PC-9 (cell line): Measurements from ENCODE around the gene STARD10. TPM values are rescaled to one million over a fixed set of nuclear protein-coding genes. Genes with fewer than 3 reads are reported as not detected.
A peak's percentile ranks its signal among the peaks of the same experiment; 100 is the strongest.

ENCODE experiments used
- BruUV-seq: library from RNA; stranded (reverse); fragments of 400-500 nt; replicated peaks from 2 replicates; lab custom pipeline; 2021; lab: Mats Ljungman, UMichigan
- CTCF ChIA-PET: fragments of 300-600 bp; sonication (Branson Sonifier 250); formaldehyde crosslinking; loops from one replicate; lab custom pipeline; 2022; ENCODE audit warnings: antibody characterized with exemption; lab: Charles Lee
- POLR2A ChIA-PET: fragments of 300-600 bp; sonication (Branson Sonifier 250); formaldehyde crosslinking; loops from one replicate; lab custom pipeline; 2022; ENCODE audit warnings: antibody characterized with exemption; ENCODE audit not compliant: unreplicated experiment; lab: Charles Lee
- DNase-seq, 2 experiments: peaks; one replicate each; pipeline versions ENCODE4 v3.0.0 to v3.0.0-alpha.2; 2015 to 2022; ENCODE audit warnings: mixed read lengths in 1 of 2
- H2AFZ ChIP-seq: fragments of 200-600 bp; sonication (generic); 2 replicates; pipeline ENCODE4 v1.8.1; 2017; ENCODE audit warnings: antibody characterized with exemption
- H3F3A ChIP-seq: fragments of 200-600 bp; sonication (generic); 2 replicates; pipeline ENCODE4 v1.8.1; 2017; ENCODE audit warnings: antibody characterized with exemption, mild to moderate bottlenecking, low read depth; ENCODE audit not compliant: insufficient read depth
- H3K27ac ChIP-seq: fragments of 200-600 bp; sonication (generic); 2 replicates; pipeline ENCODE4 v1.6.1; 2016; ENCODE audit warnings: mixed run types
- H3K27me3 ChIP-seq: fragments of 200-600 bp; sonication (generic); 2 replicates; pipeline ENCODE4 v1.6.1; 2016; ENCODE audit warnings: low read depth, mixed run types; ENCODE audit not compliant: insufficient read depth
- H3K36me3 ChIP-seq: fragments of 200-600 bp; sonication (generic); 2 replicates; pipeline ENCODE4 v1.6.1; 2016; ENCODE audit warnings: low read depth, mixed run types
- H3K4me1 ChIP-seq: fragments of 200-600 bp; sonication (generic); replicated peaks from 2 replicates; pipeline ENCODE4 v1.6.1; 2016; ENCODE audit warnings: mixed run types; ENCODE audit not compliant: insufficient read depth
- H3K4me2 ChIP-seq: fragments of 200-600 bp; sonication (generic); 2 replicates; pipeline ENCODE4 v1.6.1; 2017; ENCODE audit warnings: mixed run types
- H3K4me3 ChIP-seq: fragments of 200-600 bp; sonication (generic); 2 replicates; pipeline ENCODE4 v1.6.1; 2016; ENCODE audit warnings: mixed run types
- H3K79me2 ChIP-seq: fragments of 200-600 bp; sonication (generic); 2 replicates; pipeline ENCODE4 v1.6.1; 2017; ENCODE audit warnings: low read depth, mixed run types
- H3K9me2 ChIP-seq: fragments of 200-600 bp; sonication (generic); 2 replicates; pipeline ENCODE4 v1.8.1; 2017; ENCODE audit warnings: mild to moderate bottlenecking; ENCODE audit not compliant: insufficient read depth
- H3K9me3 ChIP-seq: fragments of 200-600 bp; sonication (generic); 2 replicates; pipeline ENCODE4 v1.8.1; 2016; ENCODE audit warnings: low read depth; ENCODE audit not compliant: insufficient read depth
- H4K20me1 ChIP-seq: fragments of 200-600 bp; sonication (generic); 2 replicates; pipeline ENCODE4 v1.8.1; 2017; ENCODE audit not compliant: insufficient read depth
- CTCF ChIP-seq: fragments of 200-600 bp; sonication (generic); conservative IDR thresholded peaks from 2 replicates; pipeline ENCODE4 v1.6.1; 2017; ENCODE audit warnings: mixed run types, antibody characterized with exemption, mild to moderate bottlenecking, moderate library complexity
- EZH2 ChIP-seq: fragments of 200-600 bp; sonication (generic); IDR thresholded peaks from 2 replicates; pipeline ENCODE4 v1.8.0; 2017; ENCODE audit warnings: antibody characterized with exemption, low read depth
- intact Hi-C: fragments of 100-400 bp; cut with micrococcal nuclease; formaldehyde crosslinking; loops from one replicate; pipeline ENCODE4 v1.10.0; 2022; ENCODE audit not compliant: unreplicated experiment
- total RNA-seq: library from RNA; stranded (reverse); gene quantifications from 2 replicates; pipeline ENCODE4 v1.2.3, GENCODE V29; 2021

Gene STARD10
- total RNA-seq, 1 experiment from 2014 or later: 145 TPM

- no peak for DNase-seq
- Histone ChIP-seq H3K27me3 (no peaks in the 10 kb centered on the region), H3K36me3 (no peaks in the 10 kb centered on the region), H3K27ac (no peak overlapping the region), H3K4me2 (peak overlapping the region; percentile 84), H2AFZ (peak overlapping the region; percentile 85), H3K4me1 (peaks cover 13% of the 10 kb centered on the region), H3K79me2 (no peaks in the 10 kb centered on the region), H3K4me3 (peak overlapping the region; percentile 57), H3K9me2 (no peaks in the 10 kb centered on the region), H4K20me1 (no peaks in the 10 kb centered on the region), H3K9me3 (no peaks in the 10 kb centered on the region), H3F3A (no peaks in the 10 kb centered on the region; the same call in none of the 2 replicates)
- ChIA-PET POLR2A (interaction anchor here (0.7 kb wide), 1 partner anchor 28 kb away, joined by 3 read pairs; the partner anchor contains the start of gene STARD10), CTCF (interaction anchor here (0.6 to 1.4 kb wide), 2 partner anchors 99 to 129 kb away, joined by 3 to 4 read pairs; no protein-coding TSS in a partner anchor)
- TF ChIP-seq EZH2: no peak
- no peak for TF ChIP-seq CTCF
- BruUV-seq: TSS peak; percentile 60
- intact Hi-C loops: no loop called here
Measured at GRCh38 chr11:72821221-72821919, 27.5 kb upstream of the STARD10 start.

- no peaks in the 10 kb centered on the region; the same call in none of the 2 replicates for H3F3A ChIP-seq
- H3K4me1 ChIP-seq: peaks cover 21% of the 10 kb centered on the region
- DNase-seq: no peak
- H4K20me1 ChIP-seq: no peaks in the 10 kb centered on the region
- no peaks in the 10 kb centered on the region for H3K9me2 ChIP-seq
- H3K36me3 ChIP-seq: no peaks in the 10 kb centered on the region
- H3K27me3 ChIP-seq: no peaks in the 10 kb centered on the region
- no peak overlapping the region for H3K4me3 ChIP-seq
- POLR2A ChIA-PET: no interaction called here
- H3K9me3 ChIP-seq: no peaks in the 10 kb centered on the region
- CTCF ChIA-PET: interaction anchor here (0.6 to 1.4 kb wide), 2 partner anchors 98 to 128 kb away, joined by 3 to 4 read pairs; no protein-coding TSS in a partner anchor
- no peaks in the 10 kb centered on the region; the same call in 1 of the 2 replicates for H3K79me2 ChIP-seq
- H2AFZ ChIP-seq: no peak overlapping the region
- no peak overlapping the region for H3K27ac ChIP-seq
- peak overlapping the region; percentile 84 for H3K4me2 ChIP-seq
- intact Hi-C loops: no loop called here
- BruUV-seq: no TSS peak
- TF ChIP-seq EZH2: no peak
- TF ChIP-seq CTCF: no peak
Measured at GRCh38 chr11:72820439-72821139, 26.7 kb upstream of the STARD10 start.

- BruUV-seq: no TSS peak
- Histone ChIP-seq H3K4me1 (peaks cover 28% of the 10 kb centered on the region), H3K27me3 (no peaks in the 10 kb centered on the region), H2AFZ (no peak overlapping the region), H3K4me2 (no peak overlapping the region), H3F3A (peaks cover 7% of the 10 kb centered on the region), H4K20me1 (no peaks in the 10 kb centered on the region), H3K36me3 (no peaks in the 10 kb centered on the region), H3K9me2 (no peaks in the 10 kb centered on the region), H3K4me3 (no peak overlapping the region), H3K27ac (no peak overlapping the region), H3K9me3 (no peaks in the 10 kb centered on the region), H3K79me2 (no peaks in the 10 kb centered on the region; the same call in 1 of the 2 replicates)
- intact Hi-C loops: loop anchor here (10.0 kb wide), 1 partner anchor 234 kb away; no protein-coding TSS in a partner anchor
- no peak for DNase-seq
- ChIA-PET POLR2A (no interaction called here), CTCF (no interaction called here)
- no peak for TF ChIP-seq EZH2
- TF ChIP-seq CTCF: no peak
Measured at GRCh38 chr11:72818971-72819370, 25.1 kb upstream of the STARD10 start.
